Measurements from ENCODE around the gene FCN1.

Gene FCN1

GRCh38 chr9:134889386-134890154 is 28.1 kb downstream of the FCN1 start:
- DNase-seq = no peak

GRCh38 chr9:134888603-134889190 is 29.0 kb downstream of the FCN1 start:
- no peak for DNase-seq

- peak; percentile 45 for DNase-seq
Measured at GRCh38 chr9:134887686-134888602, 29.8 kb downstream of the FCN1 start.

- no peak for DNase-seq
Measured at GRCh38 chr9:134887219-134887618, 30.5 kb downstream of the FCN1 start.

- no peak for DNase-seq
Measured at GRCh38 chr9:134886413-134886913, 31.2 kb downstream of the FCN1 start.

GRCh38 chr9:134885679-134886412 is 31.9 kb downstream of the FCN1 start:
- DNase-seq = no peak

- no peak for DNase-seq
Measured at GRCh38 chr9:134885001-134885678, 32.6 kb downstream of the FCN1 start.

- DNase-seq = no peak
Measured at GRCh38 chr9:134884492-134884891, 33.2 kb downstream of the FCN1 start.

GRCh38 chr9:134883040-134883782 is 34.5 kb downstream of the FCN1 start:
- DNase-seq = no peak

- DNase-seq = no peak
Measured at GRCh38 chr9:134882204-134882785, 35.4 kb downstream of the FCN1 start.

GRCh38 chr9:134881313-134881670 is 36.4 kb downstream of the FCN1 start:
- DNase-seq = no peak

GRCh38 chr9:134880484-134881312 is 37.0 kb downstream of the FCN1 start, which contains the start of gene FCN2:
Gene FCN2 (plus strand): TSS chr9:134880810. CDS start chr9:134880822, 12 bp downstream.
- DNase-seq = no peak

- no peak for DNase-seq
Measured at GRCh38 chr9:134879664-134880483, 37.8 kb downstream of the FCN1 start.

- DNase-seq = peak; percentile 27
Measured at GRCh38 chr9:134877541-134877940, 40.2 kb downstream of the FCN1 start.

GRCh38 chr9:134875371-134875770 is 42.3 kb downstream of the FCN1 start:
- DNase-seq = peak; percentile 17

- DNase-seq = peak; percentile 19
Measured at GRCh38 chr9:134872482-134873231, 45.1 kb downstream of the FCN1 start.

GRCh38 chr9:134871697-134872340 is 45.9 kb downstream of the FCN1 start:
- peak; percentile 22 for DNase-seq

Data from islet precursor cell (in vitro differentiated cells).